HCT116 (cell line): Measurements from ENCODE around the gene DHRS4. TPM values are rescaled to one million over a fixed set of nuclear protein-coding genes. Genes with fewer than 3 reads are reported as not detected.

ENCODE experiments used
- ATAC-seq: fragments of 200-7000 bp; cut with Tn5 transposase; 2 replicates; pipeline ENCODE4 v1.9.1; 2020; ENCODE audit warnings: mild to moderate bottlenecking, moderate library complexity
- BruUV-seq: library from RNA; stranded (reverse); fragments of 400-500 nt; replicated peaks from 2 replicates; lab custom pipeline; 2021; lab: Mats Ljungman, UMichigan
- CTCF ChIA-PET: fragments of 300-600 bp; sonication (Branson Sonifier 250); formaldehyde crosslinking; loops from one replicate; lab custom pipeline; 2021; ENCODE audit warnings: antibody characterized with exemption; lab: Charles Lee
- POLR2A ChIA-PET: fragments of 300-600, 350-600 bp; sonication (Branson Sonifier 250); formaldehyde crosslinking; loops from one replicate; lab custom pipeline; 2021; ENCODE audit warnings: antibody characterized with exemption; lab: Charles Lee
- RAD21 ChIA-PET, 2 experiments: fragments of 300-600 bp; sonication (Branson Sonifier 250); formaldehyde crosslinking; loops; one replicate each; lab custom pipeline; 2023; ENCODE audit warnings: low total read pairs in 2 of 2; ENCODE audit not compliant: uncharacterized antibody in 2 of 2, unreplicated experiment in 2 of 2, low non-redundant PET in 1 of 2; lab: Charles Lee
- DNase-seq: peaks from one replicate; pipeline ENCODE4 v3.0.0-alpha.2; 2010; ENCODE audit warnings: low read depth, low spot score
- H2AFZ ChIP-seq: fragments of 200-600 bp; shearing (Covaris generic), sonication (generic); 2 replicates; pipeline ENCODE4 v1.6.1; 2017; ENCODE audit warnings: low read depth, mixed run types, mixed read lengths, antibody characterized with exemption, low read length; ENCODE audit not compliant: poor library complexity, severe bottlenecking
- H3K27ac ChIP-seq: 2 replicates; pipeline ENCODE4 v1.5.1; 2012; ENCODE audit warnings: low read depth, low read length
- H3K27me3 ChIP-seq: fragments of 200-600 bp; sonication (generic); 2 replicates; pipeline ENCODE4 v1.6.1; 2016; ENCODE audit warnings: mixed run types, low read length, mixed read lengths; ENCODE audit not compliant: insufficient read depth
- H3K36me3 ChIP-seq, 2 experiments: fragments of 200-500 bp in 1 of 2; fragments of 200-600 bp in 1 of 2; sonication (Bioruptor generic) in 1 of 2; sonication (generic) in 1 of 2; 2 replicates each; pipeline versions ENCODE4 v1.5.1 to v1.6.1; 2014 to 2016; ENCODE audit warnings: low read length in 2 of 2, inconsistent platforms in 1 of 2, mixed read lengths in 1 of 2, mixed run types in 1 of 2; ENCODE audit not compliant: insufficient read depth in 2 of 2, control insufficient read depth in 1 of 2
- H3K4me1 ChIP-seq, 2 experiments: fragments of 200-600 bp in 1 of 2; sonication (generic) in 1 of 2; 2 replicates each; pipeline versions ENCODE4 v1.5.1 to v1.6.1; 2012 to 2017; ENCODE audit warnings: low read length in 2 of 2, inconsistent platforms in 1 of 2, mild to moderate bottlenecking in 1 of 2, mixed read lengths in 1 of 2, mixed run types in 1 of 2, moderate library complexity in 1 of 2; ENCODE audit not compliant: insufficient read depth in 2 of 2, control insufficient read depth in 1 of 2
- H3K4me2 ChIP-seq: fragments of 200-600 bp; sonication (generic); 2 replicates; pipeline ENCODE4 v1.6.1; 2017; ENCODE audit warnings: mixed run types, low read length, mixed read lengths
- H3K4me3 ChIP-seq, 2 experiments: fragments of 200-600 bp in 1 of 2; sonication (generic) in 1 of 2; replicated peaks in 1 of 2; 2 replicates each; pipeline ENCODE4 v1.5.1; 2011 to 2016; ENCODE audit warnings: low read length in 2 of 2, control low read depth in 1 of 2, low read depth in 1 of 2, mild to moderate bottlenecking in 1 of 2, mixed read lengths in 1 of 2, mixed run types in 1 of 2
- H3K79me2 ChIP-seq: fragments of 200-600 bp; sonication (generic); 2 replicates; pipeline ENCODE4 v1.6.1; 2017; ENCODE audit warnings: mild to moderate bottlenecking, mixed run types, low read length, moderate library complexity, mixed read lengths; ENCODE audit not compliant: insufficient read depth
- H3K9ac ChIP-seq: fragments of 200-600 bp; sonication (generic); 2 replicates; pipeline ENCODE4 v1.6.1; 2016; ENCODE audit warnings: low read length, mixed read lengths
- H3K9me2 ChIP-seq: fragments of 200-600 bp; sonication (generic), shearing (Covaris generic); 2 replicates; pipeline ENCODE4 v1.6.1; 2017; ENCODE audit warnings: mixed run types, mild to moderate bottlenecking, moderate library complexity; ENCODE audit not compliant: insufficient read depth
- H3K9me3 ChIP-seq, 2 experiments: fragments of 200-500 bp in 1 of 2; fragments of 200-600 bp in 1 of 2; sonication (Bioruptor generic) in 1 of 2; sonication (generic) in 1 of 2; 2 replicates each; pipeline ENCODE4 v1.6.1; 2014 to 2017; ENCODE audit warnings: low read length in 2 of 2, mixed read lengths in 2 of 2, inconsistent platforms in 1 of 2, low read depth in 1 of 2, mild to moderate bottlenecking in 1 of 2, mixed run types in 1 of 2, moderate library complexity in 1 of 2; ENCODE audit not compliant: control insufficient read depth in 1 of 2, insufficient read depth in 1 of 2
- H4K20me1 ChIP-seq: fragments of 200-600 bp; sonication (generic), shearing (Covaris generic); 2 replicates; pipeline ENCODE4 v1.6.1; 2017; ENCODE audit warnings: mixed run types, mild to moderate bottlenecking, moderate library complexity; ENCODE audit not compliant: insufficient read depth
- CBX3 ChIP-seq: IDR thresholded peaks from 2 replicates; pipeline ENCODE4 v1.6.1; 2012; ENCODE audit warnings: low read depth
- CEBPB ChIP-seq: IDR thresholded peaks from 2 replicates; pipeline ENCODE4 v1.6.1; 2012; ENCODE audit warnings: low read depth
- CTCF ChIP-seq, 3 experiments: fragments of 200-600 bp in 1 of 3; sonication (generic) in 1 of 3; IDR thresholded peaks in 2 of 3; conservative IDR thresholded peaks in 1 of 3; 2 replicates each; pipeline ENCODE4 v1.5.1; 2012 to 2017; ENCODE audit warnings: low read depth in 2 of 3, low read length in 2 of 3, antibody characterized with exemption in 1 of 3, borderline replicate concordance in 1 of 3, control low read depth in 1 of 3, mild to moderate bottlenecking in 1 of 3, mixed read lengths in 1 of 3, mixed run types in 1 of 3, moderate library complexity in 1 of 3; ENCODE audit not compliant: insufficient read depth in 1 of 3
- EGR1 ChIP-seq: IDR thresholded peaks from 2 replicates; pipeline ENCODE4 v1.6.1; 2012; ENCODE audit warnings: low read depth
- ELF1 ChIP-seq: IDR thresholded peaks from 2 replicates; pipeline ENCODE4 v1.6.1; 2012; ENCODE audit warnings: low read depth, borderline replicate concordance
- EZH2 ChIP-seq: fragments of 200-600 bp; sonication (generic); IDR thresholded peaks from 2 replicates; pipeline ENCODE4 v1.6.1; 2017; ENCODE audit warnings: antibody characterized with exemption, mixed run types
- EZH2phosphoT487 ChIP-seq: fragments of 200-600 bp; IDR thresholded peaks from 2 replicates; pipeline ENCODE4 v1.6.1; 2018; ENCODE audit warnings: antibody characterized with exemption, borderline replicate concordance
- JUND ChIP-seq: IDR thresholded peaks from 2 replicates; pipeline ENCODE4 v1.6.1; 2012
- MAX ChIP-seq: IDR thresholded peaks from 2 replicates; pipeline ENCODE4 v1.6.1; 2012
- POLR2A ChIP-seq: IDR thresholded peaks from 2 replicates; pipeline ENCODE4 v1.7.0; 2011; ENCODE audit warnings: borderline replicate concordance; ENCODE audit not compliant: insufficient read depth, insufficient read length; ENCODE audit errors: extremely low read depth
- POLR2AphosphoS5 ChIP-seq: IDR thresholded peaks from 2 replicates; pipeline ENCODE4 v1.6.1; 2011; ENCODE audit warnings: mild to moderate bottlenecking, low read depth, low read length, moderate library complexity
- SIN3A ChIP-seq: IDR thresholded peaks from 2 replicates; pipeline ENCODE4 v1.6.1; 2012; ENCODE audit warnings: low read depth
- SRF ChIP-seq: IDR thresholded peaks from 2 replicates; pipeline ENCODE4 v1.6.1; 2012; ENCODE audit warnings: low read depth
- TCF7L2 ChIP-seq: IDR thresholded peaks from 2 replicates; pipeline ENCODE4 v1.7.0; 2011; ENCODE audit warnings: borderline replicate concordance, inconsistent platforms; ENCODE audit not compliant: insufficient read depth, insufficient read length; ENCODE audit errors: extremely low read depth
- ZBTB33 ChIP-seq: IDR thresholded peaks from 2 replicates; pipeline ENCODE4 v1.6.1; 2011; ENCODE audit warnings: mild to moderate bottlenecking, low read length, moderate library complexity; ENCODE audit not compliant: insufficient replicate concordance; ENCODE audit errors: extremely low read depth
- ZFX ChIP-seq: fragments of 450-650 bp; IDR thresholded peaks from 2 replicates; pipeline ENCODE4 v1.6.1; 2017
- intact Hi-C: fragments of 100-400 bp; cut with micrococcal nuclease; formaldehyde crosslinking; loops from 2 replicates; pipeline ENCODE4 v1.10.0; 2022
- total RNA-seq: library from RNA; stranded (reverse); gene quantifications from one replicate; pipeline ENCODE4 v1.2.1, GENCODE V29; 2021; ENCODE audit not compliant: unreplicated experiment

Gene DHRS4
- total RNA-seq, 1 experiment from 2014 or later, result 21.8 TPM

- Histone ChIP-seq H3K4me2 (no peak overlapping the region), H4K20me1 (no peaks in the 10 kb centered on the region), H3K27ac (no peak overlapping the region), H3K9ac (no peak overlapping the region), H3K9me2 (no peaks in the 10 kb centered on the region), H3K36me3 (no peaks in the 10 kb centered on the region), H3K4me3 (no peak overlapping the region), H3K9me3 (no peaks in the 10 kb centered on the region), H2AFZ (no peak overlapping the region), H3K4me1 (no peaks in the 10 kb centered on the region), H3K79me2 (no peaks in the 10 kb centered on the region), H3K27me3 (no peaks in the 10 kb centered on the region)
- BruUV-seq, result no TSS peak
- no peak for DNase-seq
- intact Hi-C loops, result no loop called here
- ChIA-PET CTCF (no interaction called here), POLR2A (no interaction called here), RAD21 (no interaction called here)
- no peak for TF ChIP-seq POLR2AphosphoS5
- no peak for TF ChIP-seq CBX3
- TF ChIP-seq ZFX, result no peak
- no peak for TF ChIP-seq POLR2A
- TF ChIP-seq CEBPB, result no peak
- no peak for TF ChIP-seq ZBTB33
- no peak for ATAC-seq
Observed at GRCh38 chr14:23937203-23937602, 16.4 kb upstream of the DHRS4 start.

- intact Hi-C loops, result no loop called here
- no peak for TF ChIP-seq SIN3A
- TF ChIP-seq MAX, result no peak
- no peak for TF ChIP-seq JUND
- TF ChIP-seq SRF, result no peak
- no peak for TF ChIP-seq CTCF (IDR thresholded peaks at IDR 0.05 in 2 of 3, conservative IDR thresholded peaks at IDR 0.05 in 1 of 3; ENCODE audit: borderline replicate concordance in 1 of 3, insufficient read depth in 1 of 3, low read depth in 2 of 3, low read length in 2 of 3)
- TF ChIP-seq CEBPB, result no peak
- TF ChIP-seq EGR1, result no peak
- TF ChIP-seq TCF7L2, result no peak
- TF ChIP-seq EZH2phosphoT487, result no peak
- no peak for TF ChIP-seq ELF1
- TF ChIP-seq POLR2A, result no peak
- TF ChIP-seq POLR2AphosphoS5, result no peak
- no peak for TF ChIP-seq ZBTB33
- TF ChIP-seq EZH2, result no peak
Observed at GRCh38 chr14:23938823-23939222, 14.7 kb upstream of the DHRS4 start.

More at GRCh38 chr14:23938823-23939222, 14.7 kb upstream of the DHRS4 start:
- Histone ChIP-seq H3K27ac (no peak overlapping the region), H3K9me2 (no peaks in the 10 kb centered on the region), H3K4me3 (no peak overlapping the region), H3K4me1 (no peaks in the 10 kb centered on the region), H2AFZ (no peak overlapping the region), H3K36me3 (no peaks in the 10 kb centered on the region), H3K4me2 (no peak overlapping the region), H3K9ac (no peak overlapping the region), H3K9me3 (no peaks in the 10 kb centered on the region), H4K20me1 (no peaks in the 10 kb centered on the region), H3K27me3 (no peaks in the 10 kb centered on the region), H3K79me2 (no peaks in the 10 kb centered on the region)
- no peak for ATAC-seq
- no TSS peak for BruUV-seq
- ChIA-PET POLR2A (no interaction called here), RAD21 (no interaction called here), CTCF (no interaction called here)
- DNase-seq, result no peak
